MCF 10A (cell line): ENCODE results near the gene PRUNE2. TPM values are rescaled to one million over a fixed set of nuclear protein-coding genes. Genes with fewer than 3 reads are reported as not detected.

ENCODE experiments used
- BruUV-seq: library from RNA; stranded (reverse); fragments of 400-500 nt; replicated peaks from 2 replicates; lab custom pipeline; 2021; lab: Mats Ljungman, UMichigan
- CTCF ChIA-PET: fragments of 300-600 bp; sonication (Branson Sonifier 250); formaldehyde crosslinking; extraction: SDS; loops from one replicate; lab custom pipeline; 2021; ENCODE audit warnings: antibody characterized with exemption, inconsistent platforms; lab: Yijun Ruan, JAX
- POLR2A ChIA-PET: fragments of 300-600, 350-650 bp; sonication (Branson Sonifier 250); formaldehyde crosslinking; extraction: SDS; loops from one replicate; lab custom pipeline; 2020; ENCODE audit warnings: antibody characterized with exemption, inconsistent platforms; lab: Yijun Ruan, JAX
- DNase-seq: peaks from one replicate; pipeline ENCODE4 v3.0.0-alpha.2; 2018; ENCODE audit not compliant: unreplicated experiment
- H3K27ac Mint-ChIP-seq: one replicate; pipeline ENCODE4 v1.8.0; 2022; ENCODE audit warnings: mild to moderate bottlenecking, low read depth, mixed read lengths; ENCODE audit not compliant: unreplicated experiment
- H3K27me3 Mint-ChIP-seq: one replicate; pipeline ENCODE4 v1.8.0; 2022; ENCODE audit warnings: mixed read lengths; ENCODE audit not compliant: insufficient read depth, unreplicated experiment
- H3K36me3 Mint-ChIP-seq: one replicate; pipeline ENCODE4 v1.8.0; 2022; ENCODE audit warnings: mild to moderate bottlenecking, moderate library complexity, mixed read lengths; ENCODE audit not compliant: insufficient read depth, unreplicated experiment
- H3K4me1 Mint-ChIP-seq: one replicate; pipeline ENCODE4 v1.8.0; 2022; ENCODE audit warnings: mixed read lengths; ENCODE audit not compliant: insufficient read depth, unreplicated experiment
- H3K4me3 Mint-ChIP-seq: one replicate; pipeline ENCODE4 v1.8.0; 2022; ENCODE audit warnings: mild to moderate bottlenecking, moderate library complexity, mixed read lengths; ENCODE audit not compliant: unreplicated experiment
- H3K9me3 Mint-ChIP-seq: one replicate; pipeline ENCODE4 v1.8.0; 2022; ENCODE audit warnings: mixed read lengths; ENCODE audit not compliant: unreplicated experiment
- intact Hi-C: fragments of 100-400 bp; cut with micrococcal nuclease; formaldehyde crosslinking; loops from 2 replicates; pipeline ENCODE4 v1.14.1; 2022
- total RNA-seq: library from RNA; stranded (reverse); gene quantifications from 2 replicates; pipeline ENCODE4 v1.2.3, GENCODE V29; 2022
- TF ChIP-seq, protein P1 (sequence below): fragments of 200-600 bp; IDR thresholded peaks from one replicate; pipeline ENCODE4 v1.8.0; 2022; ENCODE audit warnings: antibody characterized with exemption, mild to moderate bottlenecking; ENCODE audit not compliant: unreplicated experiment

The PRUNE2 gene
- total RNA-seq, 1 experiment from 2014 or later: 0.63 TPM

DNA sequence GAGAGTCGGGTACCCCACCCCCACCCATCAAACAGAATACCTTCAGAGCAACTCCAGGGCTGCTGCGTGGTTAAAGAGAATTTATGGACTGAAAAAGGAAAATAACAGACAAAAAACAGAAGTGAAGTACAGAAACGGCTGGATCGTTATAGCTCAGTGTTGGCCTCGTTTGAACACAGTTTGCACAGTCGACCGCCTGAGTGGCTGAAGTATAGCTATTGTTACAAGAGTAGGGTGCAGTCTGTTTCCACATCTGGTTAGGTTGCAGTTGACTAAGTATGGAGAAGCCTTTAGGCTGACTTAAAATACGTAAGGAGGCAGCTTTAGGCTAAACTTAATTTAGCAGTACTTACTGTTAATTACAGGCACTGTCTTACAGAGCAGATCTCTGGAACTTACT lies 325.7 kb downstream of the PRUNE2 start:
- ChIA-PET CTCF (interaction anchor here (0.5 to 0.7 kb wide), 2 partner anchors 45 to 162 kb away, joined by 3 to 4 read pairs; no protein-coding TSS in a partner anchor), POLR2A (no interaction called here)
- Mint-ChIP-seq H3K27ac (no peak overlapping the region), H3K36me3 (no peaks in the 10 kb centered on the region), H3K27me3 (no peaks in the 10 kb centered on the region), H3K4me1 (peaks cover 32% of the 10 kb centered on the region), H3K9me3 (no peaks in the 10 kb centered on the region), H3K4me3 (no peak overlapping the region)
- TF ChIP-seq, protein P1, sequence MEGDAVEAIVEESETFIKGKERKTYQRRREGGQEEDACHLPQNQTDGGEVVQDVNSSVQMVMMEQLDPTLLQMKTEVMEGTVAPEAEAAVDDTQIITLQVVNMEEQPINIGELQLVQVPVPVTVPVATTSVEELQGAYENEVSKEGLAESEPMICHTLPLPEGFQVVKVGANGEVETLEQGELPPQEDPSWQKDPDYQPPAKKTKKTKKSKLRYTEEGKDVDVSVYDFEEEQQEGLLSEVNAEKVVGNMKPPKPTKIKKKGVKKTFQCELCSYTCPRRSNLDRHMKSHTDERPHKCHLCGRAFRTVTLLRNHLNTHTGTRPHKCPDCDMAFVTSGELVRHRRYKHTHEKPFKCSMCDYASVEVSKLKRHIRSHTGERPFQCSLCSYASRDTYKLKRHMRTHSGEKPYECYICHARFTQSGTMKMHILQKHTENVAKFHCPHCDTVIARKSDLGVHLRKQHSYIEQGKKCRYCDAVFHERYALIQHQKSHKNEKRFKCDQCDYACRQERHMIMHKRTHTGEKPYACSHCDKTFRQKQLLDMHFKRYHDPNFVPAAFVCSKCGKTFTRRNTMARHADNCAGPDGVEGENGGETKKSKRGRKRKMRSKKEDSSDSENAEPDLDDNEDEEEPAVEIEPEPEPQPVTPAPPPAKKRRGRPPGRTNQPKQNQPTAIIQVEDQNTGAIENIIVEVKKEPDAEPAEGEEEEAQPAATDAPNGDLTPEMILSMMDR: no peak
- no peak for DNase-seq
- no TSS peak for BruUV-seq
- intact Hi-C loops: no loop called here

DNA sequence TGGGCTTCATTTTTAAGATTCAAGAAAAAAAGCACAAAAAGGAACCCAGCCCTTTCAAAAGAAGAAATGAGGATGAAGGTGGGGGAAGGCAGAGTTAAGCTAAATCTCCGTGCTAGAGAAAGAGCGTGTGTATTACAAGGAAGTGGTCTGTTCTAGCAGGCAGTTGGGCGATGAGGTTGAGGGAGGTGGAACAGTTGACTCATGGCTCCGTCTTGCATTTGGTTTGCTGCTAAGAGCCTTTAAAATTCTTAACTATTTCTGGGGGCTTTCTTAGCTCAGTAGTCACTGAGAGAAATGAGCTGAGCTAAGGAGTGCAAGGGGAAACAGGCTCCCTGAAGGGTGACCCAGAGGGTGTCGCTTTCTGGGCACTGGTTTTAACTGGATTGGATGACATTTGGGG lies 329.6 kb downstream of the PRUNE2 start:
- intact Hi-C loops: no loop called here
- BruUV-seq: no TSS peak
- POLR2A ChIA-PET: no interaction called here
- Mint-ChIP-seq H3K27me3 (no peaks in the 10 kb centered on the region), H3K4me1 (peaks cover 23% of the 10 kb centered on the region), H3K9me3 (no peaks in the 10 kb centered on the region), H3K27ac (no peak overlapping the region), H3K4me3 (no peak overlapping the region), H3K36me3 (no peaks in the 10 kb centered on the region)
- DNase-seq: peak; percentile 46
- TF ChIP-seq, protein P1: no peak
- CTCF ChIA-PET: interaction anchor here (0.5 to 1.1 kb wide), 4 partner anchors 14 to 122 kb away, joined by 3 to 5 read pairs (median 3); no protein-coding TSS in a partner anchor

DNA sequence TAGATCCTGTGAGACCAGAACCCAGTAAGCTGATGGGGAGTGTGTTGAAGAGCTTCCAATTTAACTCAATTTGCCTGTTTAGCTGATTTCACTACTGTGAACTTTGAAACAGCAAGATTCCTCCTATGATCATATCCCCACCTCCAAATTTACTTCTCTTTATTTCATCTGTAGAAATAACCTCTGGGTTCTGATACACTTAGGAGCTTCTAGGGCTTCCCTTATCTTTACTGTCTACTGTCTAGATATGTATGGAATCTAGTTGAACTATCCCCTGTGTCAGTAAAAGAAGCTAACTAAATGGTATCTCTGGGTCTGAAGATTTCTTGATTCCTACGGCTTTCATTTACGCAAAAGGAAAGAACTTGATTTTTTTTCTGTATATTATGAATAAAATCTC lies 330.2 kb downstream of the PRUNE2 start:
- intact Hi-C loops: no loop called here
- Mint-ChIP-seq H3K9me3 (no peaks in the 10 kb centered on the region), H3K4me1 (peaks cover 23% of the 10 kb centered on the region), H3K27ac (no peak overlapping the region), H3K27me3 (no peaks in the 10 kb centered on the region), H3K36me3 (peaks cover 1% of the 10 kb centered on the region), H3K4me3 (no peak overlapping the region)
- CTCF ChIA-PET: interaction anchor here (0.8 to 1.1 kb wide), 3 partner anchors 14 to 83 kb away, joined by 3 to 5 read pairs (median 3); no protein-coding TSS in a partner anchor
- DNase-seq: no peak
- BruUV-seq: no TSS peak
- POLR2A ChIA-PET: interaction anchor here (1.0 kb wide), 1 partner anchor 44 kb away, joined by 5 read pairs; no protein-coding TSS in a partner anchor
- TF ChIP-seq, protein P1: no peak

DNA sequence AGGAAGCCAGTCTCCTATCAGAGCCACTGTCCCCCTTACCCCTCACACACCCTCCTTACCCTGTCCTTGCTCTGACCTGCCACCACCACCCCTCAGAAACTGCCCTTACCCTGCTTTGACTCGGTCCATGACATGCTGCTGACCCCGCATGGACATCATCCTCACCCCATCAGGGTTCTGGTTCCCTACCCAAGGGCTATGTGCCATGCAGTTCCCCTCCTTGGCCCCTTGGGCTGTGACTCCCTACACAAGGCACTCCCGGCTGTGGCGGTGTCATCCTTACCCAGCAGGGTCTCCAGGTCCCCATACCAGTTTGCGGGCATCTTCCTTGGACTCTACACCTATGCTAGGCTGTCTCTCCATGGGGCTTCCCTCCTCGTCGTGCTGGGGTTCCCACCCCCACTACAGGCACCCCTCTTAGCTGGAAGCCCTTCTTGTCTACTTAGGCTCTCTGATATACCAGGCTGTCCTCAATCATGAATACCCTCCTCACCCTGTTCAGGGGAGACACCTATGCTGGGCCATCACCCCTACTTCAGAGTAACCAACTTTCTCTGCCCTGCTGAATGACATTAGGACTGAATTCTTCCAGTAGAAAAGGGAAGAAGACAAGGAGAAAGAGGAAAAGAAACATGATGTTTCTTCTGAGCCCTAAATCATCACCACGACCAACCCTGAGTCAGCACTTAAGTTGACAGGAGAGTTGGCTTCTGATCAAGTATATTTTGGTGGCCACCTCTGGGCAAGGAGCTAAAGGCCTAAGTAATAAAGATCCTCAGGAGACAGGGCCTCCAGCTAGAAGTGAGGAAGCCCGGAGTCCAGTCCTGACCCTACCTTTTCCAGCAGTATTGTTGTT lies 331.8 kb downstream of the PRUNE2 start:
- H3K9me3 Mint-ChIP-seq: peaks cover 5% of the 10 kb centered on the region
- H3K27me3 Mint-ChIP-seq: no peaks in the 10 kb centered on the region
- BruUV-seq: no TSS peak
- intact Hi-C loops: no loop called here
- no peak for DNase-seq
- ChIA-PET POLR2A (interaction anchor here (0.8 kb wide), 1 partner anchor 10 kb away, joined by 3 read pairs; no protein-coding TSS in a partner anchor), CTCF (interaction anchor here (0.6 kb wide), 2 partner anchors 409 to 1410 kb away, joined by 3 read pairs; no protein-coding TSS in a partner anchor)
- TF ChIP-seq, protein P1: no peak
- peaks cover 23% of the 10 kb centered on the region for H3K4me1 Mint-ChIP-seq
- H3K4me3 Mint-ChIP-seq: no peak overlapping the region
- peaks cover 6% of the 10 kb centered on the region for H3K36me3 Mint-ChIP-seq
- no peak overlapping the region for H3K27ac Mint-ChIP-seq
